Measurements from ENCODE around the gene NID2.

Gene NID2

DNA sequence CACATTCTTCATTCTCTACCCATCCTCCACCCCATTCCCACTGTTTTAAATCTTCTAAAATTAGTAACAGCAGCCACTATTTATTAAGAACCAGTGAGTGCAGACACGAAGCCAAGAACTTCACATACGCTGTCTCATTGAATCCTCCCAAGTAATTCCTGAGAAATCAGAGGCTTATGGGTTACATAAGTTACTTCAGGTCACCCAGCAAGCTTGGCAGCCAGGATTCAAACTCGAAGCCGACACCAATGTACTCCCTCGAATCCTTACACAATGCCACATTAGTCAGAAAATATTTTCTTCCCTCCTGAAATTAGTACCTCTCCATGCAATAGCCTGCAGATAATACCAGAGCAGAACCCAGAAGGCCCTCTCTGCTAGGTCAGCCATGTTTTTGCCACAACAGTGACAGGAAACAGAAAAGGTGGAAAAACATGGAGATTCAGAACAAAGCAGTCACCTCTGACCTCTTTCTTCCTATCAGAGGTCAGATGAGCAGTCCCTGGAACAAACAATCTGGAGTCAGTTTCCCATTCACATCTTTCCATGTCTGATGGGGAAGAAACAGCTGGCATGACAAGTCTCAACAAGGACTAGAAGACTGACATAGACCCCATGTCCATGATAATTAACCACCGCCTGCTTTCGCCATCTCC lies 16.4 kb downstream of the NID2 start:
- DNase-seq = no peak

DNA sequence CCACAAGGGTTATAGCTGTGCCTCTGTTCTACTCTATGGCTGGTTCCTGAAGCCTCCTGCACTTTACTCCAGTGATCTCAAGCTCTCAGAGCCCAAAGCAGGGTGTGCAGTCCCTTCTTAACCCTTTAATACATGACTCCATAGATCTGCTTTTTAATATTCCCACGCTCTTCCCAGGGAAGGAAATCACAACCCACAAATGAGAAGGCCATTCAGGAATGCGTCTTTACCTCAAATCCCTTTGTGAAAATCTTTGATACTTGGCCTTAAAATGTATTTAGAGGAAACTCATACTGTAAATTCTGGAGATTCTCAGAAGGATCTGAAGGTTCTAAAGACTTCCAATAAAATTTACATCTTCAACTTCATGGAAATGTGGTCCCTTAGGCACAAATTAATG lies 17.0 kb downstream of the NID2 start:
- DNase-seq = no peak

DNA sequence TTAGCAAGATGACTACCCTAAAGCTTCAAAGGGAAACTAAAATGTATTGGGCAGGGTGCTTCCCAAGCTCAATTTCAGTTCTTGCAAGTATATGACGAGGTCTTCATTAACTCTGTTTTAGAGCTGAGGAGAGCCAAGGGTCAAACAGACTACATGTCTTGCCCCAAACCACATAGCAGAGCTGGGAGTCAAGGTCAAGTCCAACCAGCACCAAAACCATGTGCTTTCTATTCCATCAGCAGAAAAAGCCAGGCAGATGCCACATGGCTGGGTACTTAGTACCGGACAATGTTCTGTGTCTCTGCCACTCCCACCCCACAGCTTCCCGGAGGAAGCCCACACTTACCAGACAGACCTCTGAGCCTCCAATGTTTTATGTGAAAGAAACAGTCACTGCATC lies 17.6 kb downstream of the NID2 start:
- DNase-seq = no peak

DNA sequence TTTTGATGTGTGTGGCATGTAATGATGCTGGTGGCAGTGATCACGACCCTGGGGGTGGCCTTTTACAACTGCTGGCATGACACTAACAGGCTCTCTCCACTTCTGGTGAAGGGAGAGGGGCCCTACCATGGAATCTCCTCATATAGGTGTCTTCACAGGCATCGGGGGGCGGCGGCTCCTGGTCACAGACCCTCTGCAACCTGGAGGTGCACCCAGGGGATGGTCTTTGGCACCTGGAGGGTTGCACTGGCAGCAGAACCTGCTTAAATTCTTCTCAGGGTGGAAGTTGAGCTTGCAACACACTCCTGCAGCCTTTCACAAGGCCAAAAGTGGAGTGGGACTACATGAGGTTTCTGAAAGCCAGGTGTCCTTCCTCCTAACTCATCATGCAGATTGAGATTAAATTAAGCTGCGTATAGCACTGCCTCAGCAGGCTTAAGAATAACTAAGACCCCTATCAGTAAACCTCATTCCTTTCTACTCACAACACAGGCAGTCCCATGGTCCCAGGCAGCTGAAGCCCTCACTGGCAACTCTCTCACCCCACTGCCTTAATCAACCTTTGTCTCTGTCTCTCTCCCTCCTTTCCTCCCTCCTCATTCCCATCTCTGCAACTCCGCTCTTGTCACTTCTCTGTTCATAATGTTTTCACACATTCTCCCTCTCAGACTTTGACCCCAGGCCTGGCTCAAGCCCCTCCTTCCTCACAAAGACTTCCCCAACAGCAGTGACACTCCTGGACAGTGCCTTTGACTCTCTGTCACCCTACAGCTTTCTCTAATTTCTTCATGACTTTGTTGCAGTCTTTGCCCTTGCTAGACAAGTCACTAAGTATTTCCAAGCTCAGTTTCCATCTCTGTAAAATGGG lies 18.9 kb downstream of the NID2 start:
- no peak for DNase-seq

DNA sequence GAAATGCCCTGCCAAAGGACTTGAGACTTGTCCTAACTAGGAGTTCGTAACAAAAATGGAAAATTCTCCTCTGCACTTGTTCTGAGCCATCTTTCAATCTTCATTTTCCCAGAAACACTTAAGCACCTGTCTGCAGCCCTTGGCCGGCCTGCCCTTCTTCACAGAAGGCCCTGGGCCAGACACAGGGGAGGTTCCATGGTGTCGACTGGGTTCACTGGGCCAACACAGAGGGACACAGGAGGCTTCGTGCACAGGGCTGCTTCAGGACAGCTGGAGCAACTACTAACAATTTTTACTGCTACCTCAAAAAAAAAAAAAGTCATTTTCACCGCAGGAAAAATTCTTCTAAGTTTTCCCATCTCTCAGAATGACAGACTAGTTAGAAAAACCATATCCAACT lies 19.6 kb downstream of the NID2 start:
- DNase-seq = no peak

DNA sequence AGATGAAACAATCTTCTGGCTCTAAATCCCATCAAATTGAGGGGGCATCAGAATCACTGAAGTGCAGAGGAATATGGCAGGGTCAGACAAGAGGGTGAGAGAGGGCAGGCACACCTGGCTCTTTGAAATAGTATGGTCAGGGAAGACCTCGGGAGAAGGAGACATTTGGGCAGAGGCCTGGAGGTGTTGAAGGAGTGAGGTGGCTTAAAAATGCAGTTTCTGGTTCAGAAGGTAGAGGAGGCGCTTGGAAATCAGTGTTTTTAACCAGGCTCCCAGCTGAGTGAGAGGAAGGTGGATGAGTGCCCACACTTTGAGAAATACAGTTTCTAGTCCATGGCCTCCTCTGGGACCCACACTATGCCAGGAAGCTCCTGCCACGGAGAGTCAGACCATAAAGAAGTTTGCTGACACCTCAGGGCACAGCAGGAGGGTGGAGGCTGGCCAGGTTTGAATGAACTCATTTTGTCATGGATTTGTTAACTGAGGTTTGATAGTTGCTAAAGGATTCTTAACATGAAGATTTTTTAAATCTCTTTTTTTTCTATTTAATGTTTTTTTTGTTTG lies 20.1 kb downstream of the NID2 start:
- DNase-seq = no peak

DNA sequence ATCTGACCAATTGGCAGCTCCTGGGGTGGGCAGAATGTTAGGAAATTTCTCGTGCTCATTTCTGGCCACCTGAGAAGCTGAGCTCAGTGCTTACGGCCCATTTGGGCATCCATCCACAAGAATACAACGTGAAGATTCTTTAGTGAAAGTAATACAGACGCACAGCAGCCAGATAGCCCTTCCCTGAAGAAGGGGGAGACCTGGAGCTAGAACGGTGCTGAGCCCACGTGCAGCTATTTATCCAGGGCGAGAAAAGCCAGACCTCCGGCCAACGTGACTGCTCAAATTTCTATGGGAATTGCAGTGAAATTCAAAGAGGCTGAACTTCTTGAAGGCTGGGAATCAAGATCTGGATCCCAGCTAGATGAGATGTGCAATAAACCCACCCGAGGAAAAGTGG lies 20.7 kb downstream of the NID2 start:
- DNase-seq = no peak

DNA sequence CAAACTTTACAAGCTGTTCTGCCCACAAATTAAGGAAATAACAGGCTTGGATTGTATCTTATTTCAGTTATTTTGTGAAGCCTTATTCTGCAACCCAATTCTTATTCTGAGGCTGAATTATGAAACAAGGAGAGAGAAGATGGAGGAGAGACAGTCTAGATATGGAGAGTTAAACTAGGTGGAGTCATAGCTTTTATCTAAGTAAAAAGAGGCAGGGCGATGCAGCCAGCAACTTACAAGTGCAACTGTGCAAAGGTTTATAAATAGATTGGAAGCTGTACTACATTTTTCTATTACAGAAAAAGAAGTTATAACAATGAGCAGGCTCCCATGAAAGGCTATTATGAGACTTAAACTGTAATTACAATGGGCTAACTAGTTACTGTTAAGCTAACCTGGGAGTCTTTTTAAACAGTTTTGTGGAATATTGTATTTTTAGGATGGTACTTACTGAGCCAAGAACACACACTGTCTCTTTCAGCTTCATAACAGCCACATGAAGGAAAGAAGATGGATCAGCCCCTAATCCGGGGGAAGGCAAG lies 22.4 kb downstream of the NID2 start:
- no peak for DNase-seq

DNA sequence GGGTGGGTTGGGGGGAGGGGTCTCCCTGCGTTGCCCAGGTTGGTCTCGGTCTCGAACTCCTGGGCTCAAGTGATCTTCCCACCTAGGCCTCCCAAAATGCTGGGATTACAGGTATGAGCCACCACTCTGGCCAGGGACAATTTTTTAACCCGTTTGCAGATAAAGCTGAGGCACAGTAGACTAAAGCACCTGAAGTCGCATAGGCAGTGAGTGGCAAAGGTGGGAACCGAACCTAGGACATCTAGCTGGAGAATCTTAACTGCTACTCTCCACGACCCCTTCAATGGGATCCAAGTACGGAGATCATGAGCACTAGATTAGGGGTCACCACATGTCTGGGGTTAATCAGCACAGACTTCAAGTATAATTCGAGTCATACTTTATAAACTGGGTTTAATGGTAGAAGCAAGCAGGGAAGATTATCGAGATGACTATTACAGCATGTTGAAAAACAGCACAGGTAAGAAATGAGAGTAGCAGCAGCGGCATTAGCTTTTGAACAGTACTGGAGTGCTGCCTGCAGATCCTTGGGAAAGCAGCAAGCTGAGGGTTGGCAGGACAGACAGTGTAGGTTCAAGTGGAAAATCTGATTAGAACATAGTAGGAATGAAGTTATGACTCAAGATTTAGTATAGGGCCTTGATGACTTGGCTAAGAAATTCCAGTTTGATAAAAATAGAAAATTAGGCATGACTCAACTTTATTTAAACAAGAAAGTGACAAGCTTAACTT lies 23.9 kb downstream of the NID2 start:
- no peak for DNase-seq

DNA sequence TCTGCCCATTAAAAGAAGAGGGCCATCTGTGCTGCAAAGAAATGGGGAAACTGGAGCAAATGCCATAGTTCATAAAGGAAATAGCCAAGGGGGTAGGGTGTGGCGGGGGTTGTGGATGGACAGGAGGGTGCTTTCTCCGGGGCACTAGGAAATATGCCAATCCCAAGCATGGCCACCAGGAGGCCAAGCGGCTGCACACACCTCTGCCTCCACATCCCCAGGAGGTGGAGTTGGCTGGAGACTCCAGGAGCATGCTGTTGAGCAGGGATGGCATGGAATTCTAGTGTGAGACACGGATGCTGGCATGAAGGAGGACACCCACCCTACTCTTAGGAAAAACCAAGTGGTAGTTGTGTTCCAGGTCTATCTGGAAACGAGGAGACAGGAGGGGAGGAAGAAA lies 25.2 kb downstream of the NID2 start:
- DNase-seq = no peak

DNA sequence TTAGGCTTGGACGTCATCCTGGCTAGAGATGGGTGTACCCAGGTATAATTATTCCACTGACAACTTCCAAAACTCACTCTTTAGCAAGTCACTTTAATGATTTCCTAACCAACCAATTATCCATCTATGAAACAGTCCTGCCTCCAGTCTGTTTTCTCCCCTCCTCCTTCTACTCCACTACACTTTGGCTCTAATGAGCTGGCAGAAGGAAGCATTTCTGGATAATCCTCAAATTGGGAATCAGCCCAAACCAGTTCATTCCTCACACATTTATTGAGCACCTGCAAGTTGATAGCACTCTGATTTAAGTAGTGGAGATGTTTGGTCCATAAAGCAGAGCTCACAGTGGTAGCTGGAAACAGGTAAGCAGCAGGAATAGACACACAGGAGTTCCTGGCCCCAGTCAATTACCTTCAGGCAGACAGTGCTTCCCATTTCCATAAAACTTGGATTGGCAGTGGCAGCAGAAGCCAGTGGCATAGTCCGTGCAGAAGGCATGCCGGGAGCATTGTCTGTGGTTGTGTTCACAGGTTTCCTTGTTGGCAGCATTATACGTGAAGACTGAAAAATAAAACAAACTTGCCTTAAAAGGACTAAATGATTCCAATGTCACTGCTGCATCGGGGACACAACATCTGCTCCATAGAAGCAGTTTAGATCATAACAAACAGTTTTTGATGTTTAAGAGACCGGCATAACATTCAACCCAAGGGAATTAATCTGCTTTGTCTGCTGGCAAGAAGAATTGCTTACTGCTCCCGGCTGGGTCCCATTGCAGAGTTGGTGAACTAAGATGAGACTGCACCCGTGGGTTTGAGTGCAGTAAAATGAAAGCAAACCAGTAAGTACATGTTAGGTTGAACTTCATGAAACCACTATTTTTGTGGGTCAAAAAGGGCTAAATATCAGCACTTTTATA lies 26.2 kb downstream of the NID2 start:
- DNase-seq = no peak

DNA sequence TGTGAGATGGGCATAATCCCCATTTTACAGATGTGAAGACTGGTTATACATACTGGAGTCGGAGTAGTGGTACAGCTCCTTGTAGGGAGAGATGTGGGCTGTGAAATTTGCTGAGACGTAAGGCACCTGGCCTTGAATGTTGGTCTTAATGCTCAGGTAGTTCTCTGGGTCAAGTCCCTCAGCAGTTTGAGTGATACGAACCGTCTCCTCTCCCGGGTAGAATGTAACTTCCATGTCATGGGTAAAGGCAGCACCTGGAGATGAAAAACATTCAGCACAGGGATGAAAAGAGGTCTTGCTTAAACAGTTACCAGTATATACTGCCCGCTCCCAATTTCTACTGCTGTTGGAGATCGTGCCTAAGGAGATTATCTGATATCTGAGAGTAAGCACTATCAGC lies 28.3 kb downstream of the NID2 start:
- DNase-seq = no peak

DNA sequence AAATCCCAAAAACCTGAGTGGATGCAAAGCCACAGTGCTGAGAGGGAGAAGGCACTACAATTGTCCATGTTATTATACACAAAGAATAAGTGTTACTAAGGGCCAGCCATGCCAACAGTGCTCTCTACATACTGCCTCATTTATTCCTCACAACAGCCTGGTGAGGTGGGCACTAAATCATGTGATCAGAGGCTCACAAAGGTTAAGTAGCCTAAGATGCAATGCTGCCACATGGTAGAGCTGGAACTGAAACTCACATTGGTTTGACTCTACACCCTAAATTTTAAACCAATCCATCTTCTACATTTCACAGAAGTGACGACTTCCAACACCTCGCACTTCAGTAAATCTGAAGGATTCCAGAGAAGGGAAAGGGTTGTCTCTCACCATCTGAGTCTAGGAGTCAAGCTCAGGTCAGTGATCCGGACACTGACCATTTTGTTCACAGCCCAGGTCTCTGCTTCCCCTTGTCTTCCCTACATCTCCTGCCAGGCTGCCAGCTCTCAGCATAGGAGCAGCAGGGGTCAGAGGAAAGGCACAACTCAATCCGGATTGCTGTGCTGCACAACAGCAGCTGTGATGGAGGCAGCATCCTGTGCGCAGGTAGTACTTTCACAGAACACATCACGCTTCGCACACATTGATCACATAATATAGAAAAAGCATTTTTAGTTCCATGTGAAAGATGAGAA lies 29.6 kb downstream of the NID2 start:
- no peak for DNase-seq

DNA sequence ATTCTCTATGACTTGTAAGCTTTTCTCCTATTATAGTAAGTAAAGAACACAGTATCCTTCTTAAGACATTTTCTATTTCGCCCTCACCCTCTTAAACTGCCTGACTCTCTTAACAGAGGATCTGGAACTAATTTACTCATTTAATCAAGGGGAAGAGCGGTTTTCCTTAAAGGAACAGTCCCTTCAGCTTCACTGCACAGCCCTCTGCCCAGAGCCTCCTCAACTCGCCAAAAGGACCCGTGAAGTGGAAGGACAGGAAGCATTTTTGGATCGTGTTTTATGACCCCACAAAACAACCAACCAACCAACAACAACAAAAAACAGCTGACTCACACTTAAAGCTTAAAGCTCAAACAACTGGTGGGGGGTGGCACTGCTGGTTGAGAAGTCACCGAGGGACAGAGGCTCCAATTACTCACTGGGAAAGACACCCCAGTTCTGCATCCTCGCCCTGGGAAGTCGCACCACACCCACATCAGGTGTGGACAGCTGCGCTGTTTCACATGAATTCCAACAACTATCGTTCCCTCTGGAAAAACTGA lies 35.7 kb downstream of the NID2 start:
- no peak for DNase-seq

DNA sequence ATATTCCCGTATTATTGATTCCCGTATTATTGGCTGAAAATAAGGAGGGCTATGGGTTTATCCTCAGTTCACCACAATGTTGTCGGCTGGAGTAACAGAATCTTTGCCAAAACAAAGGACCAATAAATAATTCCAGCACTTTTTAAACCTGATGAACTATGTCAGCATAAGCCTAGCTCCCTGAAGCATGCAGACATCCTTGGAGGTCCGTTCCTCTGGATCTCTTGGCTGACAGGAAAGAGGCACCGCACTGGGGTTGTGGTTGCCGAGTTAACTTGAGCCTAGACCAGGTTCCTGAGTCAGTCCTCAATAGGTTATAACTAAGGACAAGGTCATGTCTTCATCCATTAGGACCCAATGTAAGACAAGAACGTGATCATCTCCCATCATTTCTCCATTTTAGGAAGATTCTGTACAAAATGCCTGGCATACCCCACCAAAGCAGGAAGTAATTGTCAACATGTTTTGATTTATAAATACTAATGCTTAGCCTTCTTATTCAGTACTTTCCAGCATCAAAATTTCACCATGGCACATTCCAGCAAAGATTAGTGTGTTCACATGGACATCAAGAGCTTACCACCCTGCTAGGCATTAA lies 36.6 kb downstream of the NID2 start:
- no peak for DNase-seq

DNA sequence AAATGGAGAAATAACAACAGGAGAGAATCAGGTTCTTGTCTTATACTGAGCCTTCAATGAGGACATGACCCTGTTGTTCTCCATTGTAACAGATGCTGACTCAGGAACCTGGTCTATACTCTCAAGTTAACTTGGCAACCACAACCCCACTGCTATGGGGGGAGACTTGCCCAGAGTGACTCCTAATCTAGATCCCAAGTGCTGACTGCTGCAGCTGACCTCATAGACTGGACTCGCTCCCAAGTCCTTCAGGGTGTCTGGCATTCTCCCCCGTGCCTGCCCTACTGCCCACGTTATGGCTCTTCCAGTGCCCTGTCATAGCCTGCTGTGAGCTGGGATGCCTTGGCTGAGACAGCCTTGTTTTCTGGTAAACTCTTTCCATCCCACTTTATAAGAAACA lies 37.1 kb downstream of the NID2 start:
- no peak for DNase-seq

DNA sequence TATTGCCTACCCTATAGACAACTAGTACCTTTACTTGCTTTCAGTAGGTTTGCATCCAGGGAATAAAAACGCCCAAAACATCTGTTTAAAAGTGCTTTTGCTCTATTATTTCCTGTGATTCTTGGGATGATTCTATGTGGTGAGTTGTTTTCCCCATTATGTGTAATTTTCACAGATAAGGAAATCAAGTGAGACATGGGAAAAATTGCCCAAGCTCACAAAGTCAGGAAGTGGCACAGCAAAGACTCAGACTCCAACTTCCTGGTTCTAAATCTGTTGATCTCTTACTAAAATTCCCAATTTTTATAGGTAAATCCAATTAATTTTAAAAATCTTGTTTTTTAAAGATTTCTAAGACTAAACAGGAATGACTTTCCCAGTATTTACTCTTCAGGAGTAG lies 39.0 kb downstream of the NID2 start:
- DNase-seq = no peak

DNA sequence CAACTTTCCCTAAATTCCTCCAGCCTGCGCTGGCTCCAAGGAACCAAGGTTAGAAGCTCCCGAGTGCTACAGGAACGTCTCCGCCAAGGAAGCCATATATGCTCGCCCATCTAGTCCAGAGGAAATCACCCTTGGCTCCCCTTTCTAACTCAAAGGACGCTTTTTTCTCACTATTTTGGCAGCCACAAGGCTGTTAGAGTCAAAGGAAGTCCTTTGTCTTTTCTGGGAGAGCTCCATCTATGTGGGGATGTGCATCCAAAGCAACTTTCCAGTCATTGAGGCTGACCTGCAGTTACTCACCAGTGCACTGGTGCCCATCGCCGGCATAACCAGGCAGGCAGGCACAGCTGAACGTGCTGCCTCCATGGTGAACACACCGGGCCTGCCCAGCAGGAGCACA lies 42.0 kb downstream of the NID2 start:
- DNase-seq = no peak

DNA sequence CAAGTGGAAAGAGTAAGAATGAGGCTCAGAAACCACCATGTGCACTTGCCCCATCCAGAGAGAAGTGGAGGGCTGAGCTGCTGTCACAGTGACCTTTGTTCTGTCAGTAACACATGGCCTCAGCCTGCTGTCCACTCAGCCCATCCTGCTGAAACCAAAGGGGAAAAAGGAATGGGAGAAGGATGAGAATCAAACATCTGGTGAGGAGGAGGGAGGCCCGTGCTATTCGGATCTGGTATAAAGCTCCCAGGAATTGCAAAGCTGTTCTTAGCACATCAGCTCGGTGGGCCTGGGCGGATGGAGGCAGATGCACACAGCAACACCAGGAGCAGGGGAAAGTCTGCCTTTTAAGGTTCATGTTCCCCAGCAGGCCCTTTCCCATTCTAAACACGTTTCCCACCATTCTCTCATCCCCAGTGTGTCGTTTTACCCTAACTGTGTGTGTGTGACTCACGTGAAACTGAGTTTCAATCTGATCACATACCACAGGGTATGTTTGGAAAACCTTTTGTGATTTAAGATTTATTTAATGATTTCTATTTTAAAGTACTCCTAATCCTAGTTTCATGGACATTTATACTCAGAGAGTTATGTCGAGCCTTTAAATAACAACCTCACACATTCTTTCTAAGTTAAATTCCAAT lies 42.7 kb downstream of the NID2 start:
- DNase-seq = no peak

DNA sequence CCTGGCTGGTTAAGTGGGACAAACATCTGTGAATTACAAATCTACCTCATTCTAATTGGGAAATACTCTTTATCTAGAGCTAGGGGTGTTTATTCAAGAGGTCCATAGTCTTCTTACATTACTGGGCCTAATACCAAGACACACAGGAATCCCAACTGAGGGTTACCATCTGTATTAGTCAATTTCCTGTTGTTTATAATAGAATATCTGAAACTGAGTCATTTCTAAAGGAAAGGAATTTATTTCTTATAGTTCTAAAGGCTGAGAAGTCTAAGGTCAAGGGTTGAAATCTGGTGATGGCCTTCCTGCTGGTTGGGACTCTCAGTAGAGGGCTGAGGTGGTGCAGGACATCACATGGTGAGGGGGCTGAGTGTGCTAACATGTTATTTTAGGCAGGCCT lies 43.5 kb downstream of the NID2 start:
- no peak for DNase-seq
